ENCODE results near the gene ACTN4.

The ACTN4 gene

DNA sequence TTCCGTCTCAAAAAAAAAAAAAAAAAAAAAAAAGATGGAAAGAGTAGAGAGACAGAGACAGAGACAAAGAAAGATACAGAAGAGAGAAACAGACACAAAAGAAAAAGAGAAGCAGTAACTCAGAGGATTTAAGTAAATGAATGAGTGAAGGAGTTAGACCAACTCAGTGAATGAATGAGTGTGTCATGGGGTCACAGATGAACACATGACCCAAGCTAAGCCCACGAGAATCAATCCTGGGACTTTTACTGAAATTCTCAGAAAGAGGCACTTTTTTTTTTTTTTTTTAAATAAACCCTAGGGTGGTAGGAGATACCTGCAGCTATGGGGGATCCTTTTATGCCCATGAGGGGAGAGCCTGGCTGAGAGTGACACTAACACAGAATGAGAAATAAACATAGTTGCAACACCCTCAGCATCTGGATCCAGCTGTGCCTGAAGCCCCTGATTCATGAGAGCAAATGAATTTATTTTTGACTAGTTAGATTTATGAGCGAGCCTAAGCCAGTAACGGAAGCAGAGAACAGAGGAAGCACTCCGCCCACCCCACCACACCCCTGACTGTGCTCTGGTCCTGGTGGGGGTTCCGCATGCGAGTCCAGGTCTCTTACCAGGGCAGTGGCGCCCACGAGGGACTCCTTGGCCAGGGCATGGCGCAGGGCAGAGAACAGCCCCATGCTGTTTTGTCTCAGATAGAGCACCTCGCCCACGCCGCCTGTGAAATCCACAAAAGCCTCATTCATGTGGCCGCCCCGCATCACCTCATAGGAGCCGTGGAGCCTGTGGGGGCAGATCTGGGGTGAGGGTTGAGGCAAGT is 92.2 kb downstream of the ACTN4 start:
- in situ Hi-C loops (cut with MboI; ENCODE audit: low sequenced_read_pairs, unreplicated experiment): no loop called here
- no peak for DNase-seq (ENCODE audit: low spot score)
- TF ChIP-seq, protein P1, sequence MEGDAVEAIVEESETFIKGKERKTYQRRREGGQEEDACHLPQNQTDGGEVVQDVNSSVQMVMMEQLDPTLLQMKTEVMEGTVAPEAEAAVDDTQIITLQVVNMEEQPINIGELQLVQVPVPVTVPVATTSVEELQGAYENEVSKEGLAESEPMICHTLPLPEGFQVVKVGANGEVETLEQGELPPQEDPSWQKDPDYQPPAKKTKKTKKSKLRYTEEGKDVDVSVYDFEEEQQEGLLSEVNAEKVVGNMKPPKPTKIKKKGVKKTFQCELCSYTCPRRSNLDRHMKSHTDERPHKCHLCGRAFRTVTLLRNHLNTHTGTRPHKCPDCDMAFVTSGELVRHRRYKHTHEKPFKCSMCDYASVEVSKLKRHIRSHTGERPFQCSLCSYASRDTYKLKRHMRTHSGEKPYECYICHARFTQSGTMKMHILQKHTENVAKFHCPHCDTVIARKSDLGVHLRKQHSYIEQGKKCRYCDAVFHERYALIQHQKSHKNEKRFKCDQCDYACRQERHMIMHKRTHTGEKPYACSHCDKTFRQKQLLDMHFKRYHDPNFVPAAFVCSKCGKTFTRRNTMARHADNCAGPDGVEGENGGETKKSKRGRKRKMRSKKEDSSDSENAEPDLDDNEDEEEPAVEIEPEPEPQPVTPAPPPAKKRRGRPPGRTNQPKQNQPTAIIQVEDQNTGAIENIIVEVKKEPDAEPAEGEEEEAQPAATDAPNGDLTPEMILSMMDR (IDR thresholded peaks at IDR 0.05; ENCODE audit: borderline replicate concordance, control extremely low read depth, extremely low read depth, insufficient read depth, missing control alignments): no peak

DNA sequence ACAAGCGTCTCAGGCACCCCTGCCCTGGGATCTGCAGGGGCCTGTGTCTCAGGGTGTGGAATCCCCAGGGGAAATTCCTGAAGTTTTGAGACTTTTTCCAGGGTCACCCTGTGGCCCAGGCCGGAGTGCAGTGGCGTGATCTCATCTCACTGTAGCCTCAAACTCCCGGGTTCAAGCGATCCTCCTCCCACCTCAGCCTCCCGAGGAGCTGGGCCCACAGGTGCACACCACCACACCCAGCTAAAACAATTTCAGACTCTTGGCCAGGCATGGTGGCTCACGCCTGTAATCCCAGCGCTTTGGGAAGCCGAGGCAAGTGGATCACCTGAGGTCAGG is 92.8 kb downstream of the ACTN4 start:
- TF ChIP-seq, protein P1 (IDR thresholded peaks at IDR 0.05; ENCODE audit: borderline replicate concordance, control extremely low read depth, extremely low read depth, insufficient read depth, missing control alignments): no peak
- in situ Hi-C loops (cut with MboI; ENCODE audit: low sequenced_read_pairs, unreplicated experiment): no loop called here
- DNase-seq (ENCODE audit: low spot score): no peak

DNA sequence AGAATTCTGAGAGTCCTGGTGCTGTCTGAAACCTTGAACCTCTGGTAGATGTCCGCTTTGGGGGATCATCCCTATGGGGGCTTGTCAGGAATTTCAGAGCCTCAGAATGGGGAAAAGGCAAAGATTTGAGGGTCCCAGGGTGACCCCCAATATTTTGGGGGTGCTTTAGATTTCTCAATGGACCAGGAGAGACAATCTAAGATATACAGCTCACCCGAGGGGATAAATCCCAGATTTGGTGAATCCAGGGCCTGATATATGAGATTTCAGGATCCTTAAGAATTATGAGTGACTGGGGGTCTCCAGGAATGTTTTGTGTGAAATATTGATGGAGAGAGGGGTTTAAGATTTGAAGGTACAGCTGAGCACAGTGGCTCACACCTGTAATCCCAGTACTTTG is 93.5 kb downstream of the ACTN4 start:
- in situ Hi-C loops (cut with MboI; ENCODE audit: low sequenced_read_pairs, unreplicated experiment): no loop called here
- TF ChIP-seq, protein P1 (IDR thresholded peaks at IDR 0.05; ENCODE audit: borderline replicate concordance, control extremely low read depth, extremely low read depth, insufficient read depth, missing control alignments): no peak
- DNase-seq (ENCODE audit: low spot score): no peak

DNA sequence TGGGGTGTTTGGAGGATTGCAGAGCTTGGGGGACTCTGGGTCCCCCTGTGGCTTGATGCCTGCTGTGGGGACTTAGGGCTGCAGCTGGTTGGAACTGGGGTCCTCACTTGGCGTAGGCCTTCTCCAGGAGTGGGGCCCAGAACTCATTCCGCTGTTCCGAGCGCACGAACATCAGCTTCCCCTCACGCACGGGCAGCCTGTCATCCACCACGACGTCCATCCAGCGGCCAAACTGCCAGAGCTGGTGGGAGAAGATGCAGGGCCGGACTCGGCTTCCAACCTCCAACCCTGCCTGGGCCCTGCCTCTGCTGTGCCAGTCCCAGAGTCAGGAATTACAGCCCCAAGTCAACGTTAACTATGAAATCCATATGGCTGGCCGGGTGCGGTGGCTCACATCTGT is 94.2 kb downstream of the ACTN4 start:
- no peak for DNase-seq (ENCODE audit: low spot score)
- TF ChIP-seq, protein P1 (IDR thresholded peaks at IDR 0.05; ENCODE audit: borderline replicate concordance, control extremely low read depth, extremely low read depth, insufficient read depth, missing control alignments): no peak
- in situ Hi-C loops (cut with MboI; ENCODE audit: low sequenced_read_pairs, unreplicated experiment): no loop called here

DNA sequence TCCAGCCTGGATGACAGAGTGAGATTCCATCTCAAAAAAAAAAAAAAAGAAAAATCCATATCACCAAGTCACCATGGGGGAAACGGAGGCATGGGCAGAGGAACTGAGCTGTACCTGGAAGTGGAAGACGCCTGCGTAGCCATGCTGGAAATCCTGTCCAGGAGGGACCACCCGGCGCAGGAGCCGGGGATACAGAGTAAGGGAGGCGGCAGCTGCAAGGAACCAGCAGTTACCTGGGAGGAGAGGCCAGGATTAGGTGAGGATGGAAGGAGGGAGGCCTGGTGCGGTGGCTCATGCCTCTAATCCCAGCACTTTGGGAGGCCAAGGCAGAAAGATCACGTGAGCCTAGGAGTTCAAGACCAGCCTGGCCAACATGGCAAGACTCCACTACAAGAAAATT is 94.8 kb downstream of the ACTN4 start:
- TF ChIP-seq, protein P1 (IDR thresholded peaks at IDR 0.05; ENCODE audit: borderline replicate concordance, control extremely low read depth, extremely low read depth, insufficient read depth, missing control alignments): no peak
- in situ Hi-C loops (cut with MboI; ENCODE audit: low sequenced_read_pairs, unreplicated experiment): no loop called here
- DNase-seq (ENCODE audit: low spot score): no peak

DNA sequence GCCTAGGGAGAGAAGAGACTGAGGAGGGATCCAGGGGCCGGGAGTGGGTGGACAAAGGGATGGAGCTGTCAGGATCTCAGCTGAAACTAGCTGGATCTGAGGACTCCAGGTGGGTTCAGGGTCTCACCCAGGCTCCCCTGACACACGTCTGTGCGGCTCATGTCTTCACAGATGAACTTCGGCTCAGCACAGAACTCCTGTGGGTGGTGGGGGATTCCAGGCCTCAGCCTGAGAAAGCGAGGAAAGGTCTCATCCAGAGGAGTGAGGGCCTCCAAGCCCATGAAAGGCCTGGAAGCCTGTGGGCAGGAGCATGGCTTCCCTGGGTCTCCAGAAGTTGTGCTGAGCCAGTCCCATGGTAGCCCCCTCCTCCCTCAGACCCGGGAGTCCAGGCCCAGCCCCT is 95.5 kb downstream of the ACTN4 start:
- no peak for DNase-seq (ENCODE audit: low spot score)
- in situ Hi-C loops (cut with MboI; ENCODE audit: low sequenced_read_pairs, unreplicated experiment): no loop called here
- TF ChIP-seq, protein P1 (IDR thresholded peaks at IDR 0.05; ENCODE audit: borderline replicate concordance, control extremely low read depth, extremely low read depth, insufficient read depth, missing control alignments): no peak

Data from GM13976 (cell line).